Activated naive CD4-positive, alpha-beta T cell (primary cell): Measurements from ENCODE around the gene ZSWIM4.
A peak's percentile ranks its signal among the peaks of the same experiment; 100 is the strongest.

ENCODE experiments used
- DNase-seq, 4 experiments: peaks; one replicate each; lab custom pipeline; 2025; lab: John Stamatoyannopoulos, UW

Gene ZSWIM4

GRCh38 chr19:13835791-13836723, 40.8 kb downstream of the ZSWIM4 start:
- DNase-seq, result no peak

GRCh38 chr19:13838435-13839129, 43.3 kb downstream of the ZSWIM4 start:
- no peak for DNase-seq

GRCh38 chr19:13839130-13839937, 44.1 kb downstream of the ZSWIM4 start:
- DNase-seq, result peak; percentile 44 to 53 (median 52)

GRCh38 chr19:13839938-13840304, 44.7 kb downstream of the ZSWIM4 start:
- no peak for DNase-seq

- DNase-seq, result no peak
Observed at GRCh38 chr19:13840305-13841085, 45.3 kb downstream of the ZSWIM4 start.

GRCh38 chr19:13841086-13841961, 46.1 kb downstream of the ZSWIM4 start:
- no peak for DNase-seq

- no peak for DNase-seq
Observed at GRCh38 chr19:13841962-13842290, 46.7 kb downstream of the ZSWIM4 start.

- peak in 1 of 4 experiments; percentile 52 for DNase-seq
Observed at GRCh38 chr19:13842291-13843103, 47.3 kb downstream of the ZSWIM4 start.

GRCh38 chr19:13843104-13843921, 48.1 kb downstream of the ZSWIM4 start:
- no peak for DNase-seq

GRCh38 chr19:13844130-13844631, 48.9 kb downstream of the ZSWIM4 start:
- no peak for DNase-seq

- DNase-seq, result peak; percentile 63 to 89 (median 86)
Observed at GRCh38 chr19:13846557-13847406, 51.5 kb downstream of the ZSWIM4 start.

- DNase-seq, result peak; percentile 33 to 70 (median 45)
Observed at GRCh38 chr19:13847407-13848339, 52.4 kb downstream of the ZSWIM4 start.

GRCh38 chr19:13848340-13848677, 53.1 kb downstream of the ZSWIM4 start:
- no peak for DNase-seq

GRCh38 chr19:13848798-13849676, 53.8 kb downstream of the ZSWIM4 start:
- DNase-seq, result no peak
